B cell (primary cell): ENCODE measurements around the gene LBX2.

Source experiments
- CTCF ChIP-seq: fragments of 200-600 bp; IDR thresholded peaks from one replicate; pipeline ENCODE4 v1.8.0; 2022; ENCODE audit warnings: antibody characterized with exemption, mild to moderate bottlenecking
- EZH2 ChIP-seq: IDR thresholded peaks from 2 replicates; pipeline ENCODE4 v1.6.1; 2012; ENCODE audit warnings: borderline replicate concordance, low read depth, mild to moderate bottlenecking, moderate library complexity, low read length; ENCODE audit not compliant: insufficient read depth, poor library complexity, severe bottlenecking

DNA sequence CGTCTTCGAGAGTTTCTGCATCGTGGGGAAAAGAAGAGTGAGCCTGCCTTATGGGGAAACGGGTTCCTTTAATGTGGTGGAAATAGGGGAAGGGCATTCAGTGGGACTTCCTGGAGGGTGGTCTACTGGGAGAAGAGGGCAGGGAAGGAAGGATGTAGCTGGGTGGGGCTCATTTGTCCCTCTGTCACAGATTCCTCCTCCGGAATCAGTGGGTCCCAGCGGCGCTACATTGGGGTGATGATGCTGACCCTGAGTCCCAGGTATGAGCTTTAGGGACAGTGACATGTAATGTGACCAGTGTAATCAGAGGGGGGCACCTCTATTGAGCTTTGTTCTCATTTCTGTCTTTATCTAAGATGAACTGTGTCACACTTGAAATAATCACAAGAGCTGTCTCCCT, 32.3 kb upstream of the LBX2 start:
- TF ChIP-seq CTCF, result no peak
- no peak for TF ChIP-seq EZH2
